HL-60 (cell line): ENCODE measurements around the gene OPHN1.

Experiments
- DNase-seq, 2 experiments: peaks; one replicate each; pipeline ENCODE4 v3.0.0-alpha.2; 2010 to 2020; ENCODE audit warnings: low read depth in 1 of 2, low spot score in 1 of 2
- H3K27ac ChIP-seq: fragments of 250-450 bp; sonication (Bioruptor Pico); replicated peaks from 2 replicates; pipeline ENCODE4 v1.5.1; 2020; ENCODE audit warnings: mild to moderate bottlenecking, moderate library complexity
- H3K27me3 ChIP-seq: fragments of 250-450 bp; sonication (Bioruptor Pico); 2 replicates; pipeline ENCODE4 v1.5.1; 2021; ENCODE audit warnings: mild to moderate bottlenecking, moderate library complexity; ENCODE audit not compliant: insufficient read depth, poor library complexity, severe bottlenecking
- H3K4me3 ChIP-seq: replicated peaks from 2 replicates; pipeline ENCODE4 v1.5.1; 2011; ENCODE audit warnings: mild to moderate bottlenecking, control low read depth, low read length; ENCODE audit not compliant: insufficient read depth
- GABPA ChIP-seq: IDR thresholded peaks from 2 replicates; pipeline ENCODE4 v1.6.1; 2012; ENCODE audit warnings: low read depth
- POLR2AphosphoS5 ChIP-seq: IDR thresholded peaks from 2 replicates; pipeline ENCODE4 v1.6.1; 2012; ENCODE audit warnings: low read depth
- SPI1 ChIP-seq: IDR thresholded peaks from 2 replicates; pipeline ENCODE4 v1.6.1; 2012; ENCODE audit warnings: low read depth, mild to moderate bottlenecking, borderline replicate concordance
- TF ChIP-seq, protein P1 (sequence below): IDR thresholded peaks from 2 replicates; pipeline ENCODE4 v1.6.1; 2012; ENCODE audit warnings: low read depth; ENCODE audit not compliant: insufficient replicate concordance
- TF ChIP-seq, protein P2 (sequence below): IDR thresholded peaks from one replicate; pipeline ENCODE4 v1.5.1; 2011; ENCODE audit warnings: low read length, control low read depth, inconsistent platforms; ENCODE audit not compliant: insufficient read depth

OPHN1 gene

DNA sequence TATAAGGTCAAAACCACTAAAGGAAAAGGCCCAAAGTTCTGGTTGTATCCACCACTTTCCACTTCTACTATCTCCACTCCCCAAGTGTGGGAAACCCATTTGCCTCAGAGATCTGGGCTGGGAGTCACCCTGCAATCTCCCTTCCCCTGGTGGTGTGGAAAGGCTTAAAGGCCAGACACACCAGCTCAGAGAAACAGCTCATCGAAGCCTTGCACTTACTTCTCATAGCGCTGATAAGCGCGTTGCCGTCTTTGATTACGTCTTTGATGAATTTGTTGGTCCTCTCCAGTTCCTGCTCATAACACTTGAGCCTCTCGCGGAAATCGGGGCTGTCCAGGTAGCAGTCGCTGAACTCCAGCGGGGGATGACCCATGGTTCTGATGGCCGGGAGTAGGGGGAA is 647 bp downstream of the OPHN1 start:
- H3K27me3 ChIP-seq = no peaks in the 10 kb centered on the region

DNA sequence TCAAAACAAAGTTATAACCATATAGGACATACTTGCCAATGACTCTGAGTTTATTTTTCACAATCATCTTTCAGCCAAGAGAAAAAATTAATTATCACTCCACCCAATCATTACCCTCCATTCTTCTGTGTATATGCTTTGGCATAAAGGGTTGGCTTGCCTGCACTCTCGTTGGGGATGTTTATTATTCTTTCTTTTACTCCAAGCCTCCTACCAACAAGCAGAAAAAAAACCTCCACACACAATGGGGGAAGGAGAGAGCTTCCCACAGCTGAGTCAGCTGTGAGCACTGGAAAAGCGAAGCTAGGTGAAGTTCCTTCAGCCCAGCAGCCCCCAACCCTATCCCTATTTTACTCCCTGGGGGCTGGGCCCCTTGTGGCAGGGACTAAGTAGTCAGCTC is 1.5 kb downstream of the OPHN1 start:
- Histone ChIP-seq H3K4me3 (no peak overlapping the region), H3K27me3 (no peaks in the 10 kb centered on the region), H3K27ac (no peak overlapping the region)
- TF ChIP-seq GABPA (no peak), SPI1 (no peak), POLR2AphosphoS5 (no peak)
- TF ChIP-seq, protein P1, sequence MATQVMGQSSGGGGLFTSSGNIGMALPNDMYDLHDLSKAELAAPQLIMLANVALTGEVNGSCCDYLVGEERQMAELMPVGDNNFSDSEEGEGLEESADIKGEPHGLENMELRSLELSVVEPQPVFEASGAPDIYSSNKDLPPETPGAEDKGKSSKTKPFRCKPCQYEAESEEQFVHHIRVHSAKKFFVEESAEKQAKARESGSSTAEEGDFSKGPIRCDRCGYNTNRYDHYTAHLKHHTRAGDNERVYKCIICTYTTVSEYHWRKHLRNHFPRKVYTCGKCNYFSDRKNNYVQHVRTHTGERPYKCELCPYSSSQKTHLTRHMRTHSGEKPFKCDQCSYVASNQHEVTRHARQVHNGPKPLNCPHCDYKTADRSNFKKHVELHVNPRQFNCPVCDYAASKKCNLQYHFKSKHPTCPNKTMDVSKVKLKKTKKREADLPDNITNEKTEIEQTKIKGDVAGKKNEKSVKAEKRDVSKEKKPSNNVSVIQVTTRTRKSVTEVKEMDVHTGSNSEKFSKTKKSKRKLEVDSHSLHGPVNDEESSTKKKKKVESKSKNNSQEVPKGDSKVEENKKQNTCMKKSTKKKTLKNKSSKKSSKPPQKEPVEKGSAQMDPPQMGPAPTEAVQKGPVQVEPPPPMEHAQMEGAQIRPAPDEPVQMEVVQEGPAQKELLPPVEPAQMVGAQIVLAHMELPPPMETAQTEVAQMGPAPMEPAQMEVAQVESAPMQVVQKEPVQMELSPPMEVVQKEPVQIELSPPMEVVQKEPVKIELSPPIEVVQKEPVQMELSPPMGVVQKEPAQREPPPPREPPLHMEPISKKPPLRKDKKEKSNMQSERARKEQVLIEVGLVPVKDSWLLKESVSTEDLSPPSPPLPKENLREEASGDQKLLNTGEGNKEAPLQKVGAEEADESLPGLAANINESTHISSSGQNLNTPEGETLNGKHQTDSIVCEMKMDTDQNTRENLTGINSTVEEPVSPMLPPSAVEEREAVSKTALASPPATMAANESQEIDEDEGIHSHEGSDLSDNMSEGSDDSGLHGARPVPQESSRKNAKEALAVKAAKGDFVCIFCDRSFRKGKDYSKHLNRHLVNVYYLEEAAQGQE = no peak
- TF ChIP-seq, protein P2, sequence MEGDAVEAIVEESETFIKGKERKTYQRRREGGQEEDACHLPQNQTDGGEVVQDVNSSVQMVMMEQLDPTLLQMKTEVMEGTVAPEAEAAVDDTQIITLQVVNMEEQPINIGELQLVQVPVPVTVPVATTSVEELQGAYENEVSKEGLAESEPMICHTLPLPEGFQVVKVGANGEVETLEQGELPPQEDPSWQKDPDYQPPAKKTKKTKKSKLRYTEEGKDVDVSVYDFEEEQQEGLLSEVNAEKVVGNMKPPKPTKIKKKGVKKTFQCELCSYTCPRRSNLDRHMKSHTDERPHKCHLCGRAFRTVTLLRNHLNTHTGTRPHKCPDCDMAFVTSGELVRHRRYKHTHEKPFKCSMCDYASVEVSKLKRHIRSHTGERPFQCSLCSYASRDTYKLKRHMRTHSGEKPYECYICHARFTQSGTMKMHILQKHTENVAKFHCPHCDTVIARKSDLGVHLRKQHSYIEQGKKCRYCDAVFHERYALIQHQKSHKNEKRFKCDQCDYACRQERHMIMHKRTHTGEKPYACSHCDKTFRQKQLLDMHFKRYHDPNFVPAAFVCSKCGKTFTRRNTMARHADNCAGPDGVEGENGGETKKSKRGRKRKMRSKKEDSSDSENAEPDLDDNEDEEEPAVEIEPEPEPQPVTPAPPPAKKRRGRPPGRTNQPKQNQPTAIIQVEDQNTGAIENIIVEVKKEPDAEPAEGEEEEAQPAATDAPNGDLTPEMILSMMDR = no peak
- no peak for DNase-seq

More for the DNA sequence above, 647 bp downstream of the OPHN1 start:
- H3K4me3 ChIP-seq = peak overlapping the region; percentile 62
- TF ChIP-seq GABPA (no peak), SPI1 (no peak), POLR2AphosphoS5 (no peak)
- TF ChIP-seq, protein P1 = no peak
- TF ChIP-seq, protein P2 = no peak
- DNase-seq = no peak
- no peak overlapping the region for H3K27ac ChIP-seq

DNA sequence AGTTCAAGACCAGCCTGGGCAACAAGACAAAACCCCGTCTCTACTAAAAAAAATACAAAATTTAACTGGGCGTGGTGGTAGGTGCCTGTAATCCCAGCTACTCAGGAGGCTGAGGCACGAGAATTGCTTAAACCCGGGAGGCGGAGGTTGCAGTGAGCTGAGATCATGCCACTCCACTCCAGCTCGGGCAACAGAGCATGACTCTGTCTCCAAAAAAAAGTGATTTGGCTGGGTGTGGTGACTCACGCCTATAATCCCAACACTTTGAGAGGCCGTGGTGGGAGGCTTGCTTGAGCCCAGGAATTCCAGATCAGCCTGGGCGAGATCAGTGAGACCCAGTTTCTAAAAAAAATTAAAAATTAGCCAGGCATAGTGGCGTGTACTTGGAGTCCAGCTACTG is 4.1 kb downstream of the OPHN1 start:
- TF ChIP-seq GABPA (no peak), SPI1 (no peak), POLR2AphosphoS5 (no peak)
- TF ChIP-seq, protein P2 = no peak
- TF ChIP-seq, protein P1 = no peak
- no peak overlapping the region for H3K27ac ChIP-seq
- H3K27me3 ChIP-seq = no peaks in the 10 kb centered on the region
- no peak for DNase-seq
- no peak overlapping the region for H3K4me3 ChIP-seq
